GM23338 (cell line): ENCODE results near the gene TYSND1. TPM values are rescaled to one million over a fixed set of nuclear protein-coding genes. Genes with fewer than 3 reads are reported as not detected.

Source experiments
- ATAC-seq: fragments of 200-7000 bp; cut with Tn5 transposase; 3 replicates; pipeline ENCODE4 v1.9.1; 2020
- DNase-seq: peaks from one replicate; pipeline ENCODE4 v3.0.0-alpha.2; 2015; ENCODE audit warnings: low spot score
- H2AFZ ChIP-seq: fragments of 200-600 bp; sonication (generic); 2 replicates; pipeline ENCODE4 v1.8.0; 2016; ENCODE audit warnings: antibody characterized with exemption, mild to moderate bottlenecking, moderate library complexity
- H3F3A ChIP-seq: fragments of 200-600 bp; sonication (generic); replicated peaks from 2 replicates; pipeline ENCODE4 v1.8.0; 2017; ENCODE audit warnings: antibody characterized with exemption, mixed run types, low read depth
- H3K27ac ChIP-seq: fragments of 200-600 bp; sonication (generic); 2 replicates; pipeline ENCODE4 v1.6.1; 2016; ENCODE audit warnings: low read depth
- H3K27me3 ChIP-seq: fragments of 200-600 bp; sonication (generic); 2 replicates; pipeline ENCODE4 v1.8.0; 2016; ENCODE audit warnings: mild to moderate bottlenecking, mixed run types, moderate library complexity; ENCODE audit not compliant: insufficient read depth
- H3K36me3 ChIP-seq: fragments of 200-600 bp; sonication (generic); 2 replicates; pipeline ENCODE4 v1.8.0; 2016; ENCODE audit warnings: mild to moderate bottlenecking; ENCODE audit not compliant: insufficient read depth
- H3K4me1 ChIP-seq: fragments of 200-600 bp; sonication (generic); 2 replicates; pipeline ENCODE4 v1.8.0; 2016; ENCODE audit warnings: mild to moderate bottlenecking, moderate library complexity; ENCODE audit not compliant: insufficient read depth
- H3K4me2 ChIP-seq: fragments of 200-600 bp; sonication (generic); 2 replicates; pipeline ENCODE4 v1.7.1; 2017; ENCODE audit warnings: mixed run types
- H3K4me3 ChIP-seq: fragments of 200-600 bp; sonication (generic); 2 replicates; pipeline ENCODE4 v1.6.1; 2016; ENCODE audit warnings: mixed run types
- H3K79me2 ChIP-seq: fragments of 200-600 bp; sonication (generic); replicated peaks from 2 replicates; pipeline ENCODE4 v1.8.0; 2017; ENCODE audit warnings: mild to moderate bottlenecking; ENCODE audit not compliant: insufficient read depth
- H3K9me2 ChIP-seq: fragments of 200-600 bp; sonication (generic); 2 replicates; pipeline ENCODE4 v1.8.0; 2017; ENCODE audit not compliant: insufficient read depth
- H4K20me1 ChIP-seq: fragments of 200-600 bp; sonication (generic); replicated peaks from 2 replicates; pipeline ENCODE4 v1.8.0; 2017; ENCODE audit warnings: mild to moderate bottlenecking; ENCODE audit not compliant: insufficient read depth
- H3K27ac Mint-ChIP-seq: 2 replicates; pipeline ENCODE4 v1.8.0; 2020; ENCODE audit warnings: inconsistent platforms, mild to moderate bottlenecking, moderate library complexity, mixed read lengths
- H3K27me3 Mint-ChIP-seq: 3 replicates; pipeline ENCODE4 v1.8.0; 2022; ENCODE audit warnings: low read depth, mild to moderate bottlenecking, moderate library complexity, mixed read lengths, inconsistent platforms; ENCODE audit not compliant: insufficient read depth, poor library complexity
- H3K36me3 Mint-ChIP-seq: 3 replicates; pipeline ENCODE4 v1.8.0; 2021; ENCODE audit warnings: low read depth, mild to moderate bottlenecking, inconsistent platforms, moderate library complexity, mixed read lengths
- H3K4me1 Mint-ChIP-seq: 3 replicates; pipeline ENCODE4 v1.8.0; 2020; ENCODE audit warnings: mild to moderate bottlenecking, inconsistent platforms, mixed read lengths
- H3K4me3 Mint-ChIP-seq: 3 replicates; pipeline ENCODE4 v1.8.0; 2021; ENCODE audit warnings: moderate library complexity, mild to moderate bottlenecking, inconsistent platforms, mixed read lengths
- H3K9me3 Mint-ChIP-seq: 3 replicates; pipeline ENCODE4 v1.8.0; 2020; ENCODE audit warnings: moderate library complexity, mild to moderate bottlenecking, inconsistent platforms, mixed read lengths
- CREB1 ChIP-seq: fragments of 250-450 bp; sonication (Bioruptor Pico); IDR thresholded peaks from 2 replicates; pipeline ENCODE4 v1.5.0; 2020; ENCODE audit warnings: low read depth, mild to moderate bottlenecking, moderate library complexity
- CTCF ChIP-seq, 2 experiments: fragments of 200-600 bp in 1 of 2; sonication (generic) in 1 of 2; conservative IDR thresholded peaks; 2 replicates each; pipeline versions ENCODE4 v1.5.1 to v1.6.1; 2016 to 2017; ENCODE audit warnings: antibody characterized with exemption in 2 of 2, low read depth in 2 of 2, mild to moderate bottlenecking in 2 of 2, moderate library complexity in 1 of 2
- ETS1 ChIP-seq: IDR thresholded peaks from 2 replicates; pipeline ENCODE4 v1.6.1; 2016; ENCODE audit warnings: antibody characterized with exemption
- EZH2phosphoT487 ChIP-seq: fragments of 200-600 bp; sonication (generic); IDR thresholded peaks from one replicate; pipeline ENCODE4 v1.8.1; 2018; ENCODE audit warnings: antibody characterized with exemption; ENCODE audit not compliant: unreplicated experiment
- NANOG ChIP-seq: IDR thresholded peaks from 2 replicates; pipeline ENCODE4 v1.6.1; 2016; ENCODE audit warnings: antibody characterized with exemption, borderline replicate concordance
- POLR2AphosphoS5 ChIP-seq: IDR thresholded peaks from 2 replicates; pipeline ENCODE4 v1.6.1; 2016; ENCODE audit warnings: antibody characterized with exemption, low read depth
- REST ChIP-seq: IDR thresholded peaks from one replicate; pipeline ENCODE4 v1.6.1; 2018; ENCODE audit warnings: antibody characterized with exemption; ENCODE audit not compliant: unreplicated experiment
- STAT1 ChIP-seq: IDR thresholded peaks from one replicate; pipeline ENCODE4 v1.6.1; 2016; ENCODE audit warnings: antibody characterized with exemption; ENCODE audit not compliant: unreplicated experiment
- ZNF114 ChIP-seq: fragments of 250-450 bp; sonication (Bioruptor Pico); IDR thresholded peaks from 2 replicates; pipeline ENCODE4 v1.5.0; 2020; ENCODE audit warnings: mild to moderate bottlenecking, moderate library complexity
- ZNF331 ChIP-seq: fragments of 250-450 bp; sonication (Bioruptor Pico); IDR thresholded peaks from 2 replicates; pipeline ENCODE4 v1.5.0; 2020; ENCODE audit warnings: low read depth, mild to moderate bottlenecking, moderate library complexity
- polyA plus RNA-seq: library from polyadenylated mRNA; unstranded; fragments of >200 nt; fragmentation: Nextera tagmentation; extraction: Ambion mirVana; gene quantifications from 2 replicates; pipeline ENCODE4 v1.2.1, GENCODE V29; 2016
- total RNA-seq: library from RNA; depleted of rRNA; stranded (reverse); fragments of >200 nt; shearing (Covaris generic); gene quantifications from 2 replicates; pipeline ENCODE4 v1.2.3, GENCODE V29; 2014

The TYSND1 gene
- total and polyA plus RNA-seq, 2 experiments from 2014 or later, result 5.2 to 19.5 TPM

GRCh38 chr10:70106958-70107791 is 39.3 kb downstream of the TYSND1 start:
- peaks cover 3% of the 10 kb centered on the region; the same call in 1 of the 2 replicates for H3K4me1 ChIP-seq
- no peak overlapping the region for H2AFZ ChIP-seq
- TF ChIP-seq CREB1 (CRISPR knock-in tag), result peak; percentile 58
- no peak for TF ChIP-seq POLR2AphosphoS5
- peak; percentile 77 to 93 for TF ChIP-seq CTCF (conservative IDR thresholded peaks at IDR 0.05; ENCODE audit: low read depth in 2 of 2)
- TF ChIP-seq ETS1, result no peak
- no peaks in the 10 kb centered on the region for H3K9me2 ChIP-seq
- no peaks in the 10 kb centered on the region for H3F3A ChIP-seq
- no peak overlapping the region for H3K4me3 ChIP-seq
- H3K27ac ChIP-seq, result no peak overlapping the region
- Mint-ChIP-seq H3K36me3 (peaks cover 8% of the 10 kb centered on the region; the same call in 2 of the 3 replicates), H3K27ac (no peak overlapping the region), H3K4me3 (no peak overlapping the region), H3K9me3 (no peaks in the 10 kb centered on the region; the same call in 2 of the 3 replicates), H3K27me3 (peaks cover 17% of the 10 kb centered on the region), H3K4me1 (peaks cover 10% of the 10 kb centered on the region; the same call in 2 of the 3 replicates)
- DNase-seq, result peak; percentile 90
- no peaks in the 10 kb centered on the region for H3K79me2 ChIP-seq
- peak; percentile 95 for ATAC-seq
- H3K36me3 ChIP-seq, result no peaks in the 10 kb centered on the region
- H4K20me1 ChIP-seq, result no peaks in the 10 kb centered on the region
- no peaks in the 10 kb centered on the region for H3K27me3 ChIP-seq
- no peak overlapping the region for H3K4me2 ChIP-seq

GRCh38 chr10:70101668-70102067 is 44.8 kb downstream of the TYSND1 start:
- ATAC-seq (no peak), DNase-seq (no peak)
- Histone ChIP-seq H3K27me3 (no peaks in the 10 kb centered on the region), H3K4me3 (no peak overlapping the region), H3F3A (no peaks in the 10 kb centered on the region), H2AFZ (no peak overlapping the region), H3K9me2 (no peaks in the 10 kb centered on the region), H3K79me2 (no peaks in the 10 kb centered on the region), H3K36me3 (no peaks in the 10 kb centered on the region), H3K4me1 (peaks cover 3% of the 10 kb centered on the region; the same call in 1 of the 2 replicates), H3K27ac (no peak overlapping the region), H3K4me2 (no peak overlapping the region), H4K20me1 (no peaks in the 10 kb centered on the region)
- Mint-ChIP-seq H3K27ac (no peak overlapping the region), H3K4me1 (peaks cover 8% of the 10 kb centered on the region; the same call in 2 of the 3 replicates), H3K27me3 (peaks cover 18% of the 10 kb centered on the region), H3K4me3 (no peak overlapping the region), H3K36me3 (peaks cover 22% of the 10 kb centered on the region), H3K9me3 (no peaks in the 10 kb centered on the region; the same call in 2 of the 3 replicates)
- TF ChIP-seq ZNF331 (no peak), POLR2AphosphoS5 (no peak), CTCF (conservative IDR thresholded peaks at IDR 0.05; ENCODE audit: low read depth in 2 of 2) (no peak), ZNF114 (CRISPR knock-in tag) (no peak), NANOG (no peak), CREB1 (CRISPR knock-in tag) (no peak), STAT1 (no peak), REST (no peak), ETS1 (no peak), EZH2phosphoT487 (no peak)
